Measurements from ENCODE around the gene NOL9. TPM values are rescaled to one million over a fixed set of nuclear protein-coding genes. Genes with fewer than 3 reads are reported as not detected.

The NOL9 gene
- total and polyA plus RNA-seq, 2 donors (not counting 3 experiments of a cell fraction or from before 2014, with no cell fraction given) = 14.1 to 42.9 TPM

- intact Hi-C loops (cut with micrococcal nuclease) = no loop called here
Measured at GRCh38 chr1:6599141-6599975, 45.0 kb upstream of the NOL9 start.

More at GRCh38 chr1:6599141-6599975, 45.0 kb upstream of the NOL9 start:
- Histone ChIP-seq H3K27ac (ENCODE audit: insufficient read depth, low read depth, low read length) (no peak overlapping the region), H3K4me3 (replicated peaks in 1 of 3; ENCODE audit: insufficient read depth in 1 of 3, low read depth in 1 of 3, low read length in 3 of 3) (no peak overlapping the region), H4K20me1 (replicated peaks; ENCODE audit: control insufficient read depth, extremely low read depth, insufficient read depth, low read length) (no peaks in the 10 kb centered on the region), H3K9ac (replicated peaks; ENCODE audit: extremely low read depth, insufficient read depth, low read length) (no peak overlapping the region), H3K36me3 (ENCODE audit: control insufficient read depth in 2 of 2, extremely low read depth in 1 of 2, insufficient read depth in 2 of 2, low read length in 2 of 2) (peaks cover 6 to 27% of the 10 kb centered on the region in 2 experiments), H3K4me1 (ENCODE audit: control insufficient read depth, extremely low read depth, insufficient read depth, low read length) (peaks cover 19% of the 10 kb centered on the region), H3K79me2 (ENCODE audit: control insufficient read depth, insufficient read depth, low read length) (peaks cover 58% of the 10 kb centered on the region), H3K9me3 (replicated peaks; ENCODE audit: control insufficient read depth, insufficient read depth, low read length) (no peaks in the 10 kb centered on the region), H3K27me3 (ENCODE audit: control insufficient read depth in 2 of 2, insufficient read depth in 2 of 2, low read length in 2 of 2) (no peaks in the 10 kb centered on the region), H3K9me1 (replicated peaks; ENCODE audit: control insufficient read depth, extremely low read depth, insufficient read depth, low read length) (no peaks in the 10 kb centered on the region), H2AFZ (ENCODE audit: low read depth, low read length) (no peak overlapping the region), H3K4me2 (ENCODE audit: insufficient read depth, low read length) (no peak overlapping the region)
- ChIA-PET CTCF (interaction anchor here (1.3 to 2.9 kb wide), 7 partner anchors 17 to 113 kb away, joined by 3 to 12 read pairs (median 4); partner anchors contain the start of genes NOL9, TAS1R1 and ZBTB48), POLR2A (interaction anchor here (1.1 to 1.4 kb wide), 2 partner anchors 10 to 19 kb away, joined by 4 to 6 read pairs; partner anchors contain the start of gene ZBTB48)
- FAIRE-seq (no peak), DNase-seq (ENCODE audit: low read depth, low spot score) (no peak)
- no peak for TF ChIP-seq GATA2 (IDR thresholded peaks at IDR 0.05; ENCODE audit: insufficient read depth, insufficient read length, low read depth, low read length)
- no peak for TF ChIP-seq EZH2 (IDR thresholded peaks at IDR 0.05; ENCODE audit: borderline replicate concordance, low read depth, low read length, severe bottlenecking)
- TF ChIP-seq POLR2A (IDR thresholded peaks at IDR 0.05; ENCODE audit: low read depth, low read length) = no peak
- TF ChIP-seq CTCF (IDR thresholded peaks at IDR 0.05; ENCODE audit: extremely low read depth in 1 of 2, insufficient read depth in 1 of 2, low read depth in 1 of 2, low read length in 2 of 2) = no peak
- TF ChIP-seq MAX (IDR thresholded peaks at IDR 0.05; ENCODE audit: insufficient read depth, insufficient read length) = no peak
- no peak for TF ChIP-seq FOS (IDR thresholded peaks at IDR 0.05; ENCODE audit: borderline replicate concordance, insufficient read depth, low read length)
- no peak for TF ChIP-seq MYC (IDR thresholded peaks at IDR 0.05; ENCODE audit: low read depth, low read length)
- no peak for TF ChIP-seq JUN (IDR thresholded peaks at IDR 0.05; ENCODE audit: borderline replicate concordance, insufficient read depth, insufficient read length, low read depth)
- TF ChIP-seq POLR2AphosphoS5 (IDR thresholded peaks at IDR 0.05; ENCODE audit: insufficient read depth, low read depth, low read length) = no peak
- dilution Hi-C loops (cut with MboI; ENCODE audit: extremely low pct_ligation_motif_present, low sequenced_read_pairs) = no loop called here
- BruUV-seq (replicated peaks) = no TSS peak

Data from endothelial cell of umbilical vein (primary cell).